Endothelial cell (in vitro differentiated cells): ENCODE results near the gene CTAG2. TPM values are rescaled to one million over a fixed set of nuclear protein-coding genes. Genes with fewer than 3 reads are reported as not detected.
"Not testable (repeated sequence)": the region's sequence is repeated elsewhere in the genome, so short reads cannot be mapped to it uniquely, and the experiment has no call there.

Experiments used
- DNase-seq: peaks from one replicate; pipeline ENCODE4 v3.0.0; 2021; ENCODE audit warnings: low spot score
- H3K27ac Mint-ChIP-seq: one replicate; pipeline ENCODE4 v1.8.0; 2021; ENCODE audit warnings: mixed read lengths, inconsistent platforms; ENCODE audit not compliant: unreplicated experiment
- H3K27me3 Mint-ChIP-seq: one replicate; pipeline ENCODE4 v1.8.0; 2021; ENCODE audit warnings: mild to moderate bottlenecking, moderate library complexity, mixed read lengths, inconsistent platforms; ENCODE audit not compliant: unreplicated experiment
- H3K36me3 Mint-ChIP-seq: one replicate; pipeline ENCODE4 v1.8.0; 2021; ENCODE audit warnings: mild to moderate bottlenecking, low read depth, mixed read lengths, inconsistent platforms; ENCODE audit not compliant: unreplicated experiment
- H3K4me1 Mint-ChIP-seq: one replicate; pipeline ENCODE4 v1.8.0; 2021; ENCODE audit warnings: mild to moderate bottlenecking, mixed read lengths, inconsistent platforms; ENCODE audit not compliant: unreplicated experiment
- H3K4me3 Mint-ChIP-seq: one replicate; pipeline ENCODE4 v1.8.0; 2021; ENCODE audit warnings: mild to moderate bottlenecking, mixed read lengths, inconsistent platforms; ENCODE audit not compliant: unreplicated experiment
- H3K9me3 Mint-ChIP-seq: one replicate; pipeline ENCODE4 v1.8.0; 2021; ENCODE audit warnings: mixed read lengths, inconsistent platforms; ENCODE audit not compliant: unreplicated experiment
- total RNA-seq: library from RNA; stranded (reverse); fragmentation: NEBNext Ultra II Directional; extraction: Animal tissue kit (Norgen Biotek cat#: 25700); gene quantifications from one replicate; pipeline ENCODE4 v1.2.1, GENCODE V29; 2021; ENCODE audit not compliant: unreplicated experiment

CTAG2 gene
- total RNA-seq, 1 donor from 2014 or later: not detected

DNA sequence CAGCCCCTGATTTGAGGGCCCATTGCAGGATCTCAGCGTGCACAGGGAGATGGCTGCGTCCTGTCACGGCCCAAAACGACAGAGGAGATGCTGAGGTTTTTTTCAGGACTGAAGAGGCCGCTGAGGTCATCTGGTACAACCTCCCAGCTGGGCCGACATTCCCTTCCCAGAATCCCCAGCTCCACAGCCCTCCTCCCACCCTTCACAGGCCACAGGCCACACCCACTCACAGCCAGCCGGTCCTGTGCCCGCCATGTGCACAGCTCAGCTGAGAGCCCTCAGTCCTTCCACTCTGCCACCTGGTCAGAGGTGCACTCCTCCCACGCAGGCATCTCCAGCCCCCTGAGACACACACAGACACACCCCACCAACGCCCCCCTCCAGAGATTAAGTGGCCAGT is 11.6 kb downstream of the CTAG2 start:
- not testable (repeated sequence) for H3K4me1 Mint-ChIP-seq, H3K4me3 Mint-ChIP-seq, H3K27ac Mint-ChIP-seq

DNA sequence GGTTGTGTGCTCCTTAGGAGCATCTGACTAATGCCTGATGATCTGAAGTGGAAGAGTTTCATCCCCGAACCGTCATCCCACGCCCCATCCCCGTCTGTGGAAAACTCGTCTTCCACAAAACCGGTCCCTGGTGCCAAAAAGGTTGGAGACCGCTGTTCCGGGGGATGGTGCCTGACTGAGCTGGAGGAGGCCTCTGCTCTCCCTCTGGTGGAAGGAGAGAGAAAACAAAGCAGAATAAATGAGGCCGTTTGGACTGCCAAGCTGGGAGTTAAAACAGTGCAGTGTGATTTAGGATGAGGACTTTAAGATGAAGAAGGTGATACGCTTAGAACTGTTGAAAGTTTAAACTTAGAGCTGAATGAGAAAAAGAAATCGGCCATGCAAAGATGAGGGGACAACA is 19.7 kb downstream of the CTAG2 start:
- not testable (repeated sequence) for DNase-seq, H3K4me1 Mint-ChIP-seq, H3K27ac Mint-ChIP-seq, H3K36me3 Mint-ChIP-seq, H3K9me3 Mint-ChIP-seq, H3K4me3 Mint-ChIP-seq, H3K27me3 Mint-ChIP-seq

More for the DNA sequence above, 11.6 kb downstream of the CTAG2 start:
- not testable (repeated sequence) for H3K9me3 Mint-ChIP-seq, DNase-seq, H3K27me3 Mint-ChIP-seq, H3K36me3 Mint-ChIP-seq

DNA sequence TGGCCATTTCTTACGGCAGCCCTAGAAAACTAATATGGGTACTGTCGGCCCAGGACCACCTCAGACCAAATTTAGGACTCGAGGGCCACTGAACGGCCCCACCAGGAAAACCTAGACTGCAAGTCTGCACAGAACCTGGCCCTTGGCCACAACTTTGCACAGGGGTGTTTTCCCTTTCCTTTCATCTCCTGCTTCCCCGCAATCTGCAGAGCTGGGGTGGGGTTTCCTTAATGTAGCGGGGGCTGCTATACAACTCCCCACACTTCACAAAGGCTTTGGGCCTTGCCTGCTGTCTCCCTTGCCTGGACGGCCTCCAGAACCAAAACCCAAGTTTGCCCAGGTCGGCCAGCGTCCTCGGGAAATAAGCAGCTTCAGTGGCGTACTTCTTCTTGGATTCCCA is 22.4 kb downstream of the CTAG2 start:
- not testable (repeated sequence) for H3K27me3 Mint-ChIP-seq, H3K4me1 Mint-ChIP-seq, DNase-seq, H3K4me3 Mint-ChIP-seq, H3K27ac Mint-ChIP-seq, H3K36me3 Mint-ChIP-seq, H3K9me3 Mint-ChIP-seq

DNA sequence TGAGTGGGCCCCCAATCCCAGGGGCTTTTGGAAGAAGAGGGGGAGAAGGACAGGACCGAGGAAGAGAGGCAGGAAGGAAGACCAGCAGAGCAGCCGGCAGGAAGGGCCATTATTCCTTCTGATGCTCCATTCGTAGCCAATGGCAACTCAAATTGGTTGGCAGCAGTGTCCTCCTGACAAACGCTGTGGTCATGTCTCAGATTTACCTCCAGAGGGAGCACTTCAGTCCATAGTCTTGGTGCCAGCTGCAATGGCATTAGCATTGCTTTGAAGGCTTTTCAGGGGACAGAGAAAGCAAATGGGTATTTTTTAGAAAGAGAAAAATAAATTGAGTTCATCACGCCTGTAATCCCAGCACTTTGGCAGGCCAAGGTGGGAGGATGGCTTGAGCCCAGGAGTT is 24.4 kb downstream of the CTAG2 start:
- not testable (repeated sequence) for H3K4me1 Mint-ChIP-seq, H3K9me3 Mint-ChIP-seq, DNase-seq, H3K36me3 Mint-ChIP-seq, H3K4me3 Mint-ChIP-seq, H3K27me3 Mint-ChIP-seq, H3K27ac Mint-ChIP-seq

DNA sequence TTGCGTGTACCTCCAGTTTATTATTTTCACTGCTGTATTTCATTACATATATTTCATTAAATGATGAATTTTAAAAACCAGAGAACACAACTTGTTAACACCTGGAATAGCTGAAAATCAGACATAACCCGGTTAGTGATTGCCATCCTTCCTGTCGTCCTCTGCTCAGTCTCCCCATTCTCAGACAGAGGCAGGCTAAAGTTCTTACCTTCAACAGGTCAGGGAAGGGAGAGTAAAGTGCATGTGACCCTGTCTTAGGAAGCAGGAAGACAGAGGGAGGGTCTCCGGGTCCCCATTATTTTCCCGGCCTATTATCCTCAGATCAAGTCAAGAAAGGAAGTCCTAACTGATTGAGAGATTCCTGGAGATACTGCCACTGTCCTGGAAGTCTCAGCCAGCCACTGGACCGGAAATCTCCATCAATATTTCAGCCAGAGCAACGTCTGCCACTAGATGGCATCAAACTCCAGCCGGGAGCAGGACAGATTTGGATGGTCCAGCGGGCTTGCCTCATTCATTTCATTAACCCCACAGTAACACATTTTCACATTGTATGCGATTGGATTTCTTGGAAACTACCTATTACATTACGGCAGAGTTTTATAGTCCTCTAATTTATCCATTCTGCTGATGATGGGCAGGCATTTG is 32.5 kb downstream of the CTAG2 start:
- not testable (repeated sequence) for H3K27me3 Mint-ChIP-seq, H3K9me3 Mint-ChIP-seq, H3K4me1 Mint-ChIP-seq, H3K4me3 Mint-ChIP-seq, H3K27ac Mint-ChIP-seq, H3K36me3 Mint-ChIP-seq, DNase-seq

DNA sequence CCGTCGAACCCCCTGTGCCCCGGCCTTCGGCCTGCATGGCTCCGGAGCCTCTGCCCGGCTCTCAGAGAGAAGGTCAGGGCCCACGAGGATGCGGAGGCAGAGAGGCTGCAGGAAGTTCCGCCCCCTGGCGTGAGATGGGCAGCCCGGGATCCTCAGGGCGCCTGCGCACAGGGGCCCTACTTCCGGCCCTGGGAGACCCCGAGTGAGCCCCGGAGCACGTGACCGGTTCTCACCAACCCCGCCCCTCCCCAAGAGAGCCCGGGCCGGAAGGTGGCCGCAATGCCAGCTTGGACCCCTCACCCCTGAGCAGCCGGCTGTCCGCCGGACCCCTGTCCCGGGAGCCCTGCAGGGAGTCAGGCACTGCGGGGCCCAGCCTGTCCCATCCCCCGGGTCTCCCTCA is 34.2 kb downstream of the CTAG2 start, which contains the start of gene CTAG1B:
Gene CTAG1B, minus strand, starts transcription at position 101 of the 400 bp plus-strand sequence. Its CDS starts 64 bp downstream, at position 37.
- H3K36me3 Mint-ChIP-seq, H3K27ac Mint-ChIP-seq, H3K4me3 Mint-ChIP-seq, H3K27me3 Mint-ChIP-seq, H3K9me3 Mint-ChIP-seq, DNase-seq, H3K4me1 Mint-ChIP-seq: not testable (repeated sequence)

DNA sequence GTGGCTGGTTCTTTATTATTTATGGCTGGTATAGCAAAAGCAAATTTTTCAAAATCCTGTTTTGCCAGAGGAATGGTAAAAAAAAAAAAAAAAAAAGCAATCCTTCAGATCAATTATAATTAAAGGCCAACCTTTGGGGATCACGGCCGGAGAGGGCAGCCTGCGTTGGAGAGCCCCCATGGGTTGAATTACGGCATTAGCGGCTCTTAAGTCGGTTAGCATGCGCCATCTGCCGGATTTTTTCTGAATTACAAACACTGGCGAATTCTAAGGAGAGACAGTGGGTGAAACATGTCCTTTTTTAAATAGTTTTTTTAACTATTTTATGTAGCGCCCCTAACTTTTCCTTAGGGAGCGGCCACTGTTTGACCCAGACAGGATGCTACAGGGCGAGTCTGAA is 39.8 kb downstream of the CTAG2 start:
- H3K4me3 Mint-ChIP-seq, H3K27me3 Mint-ChIP-seq, H3K4me1 Mint-ChIP-seq, H3K27ac Mint-ChIP-seq, H3K9me3 Mint-ChIP-seq, DNase-seq, H3K36me3 Mint-ChIP-seq: not testable (repeated sequence)

DNA sequence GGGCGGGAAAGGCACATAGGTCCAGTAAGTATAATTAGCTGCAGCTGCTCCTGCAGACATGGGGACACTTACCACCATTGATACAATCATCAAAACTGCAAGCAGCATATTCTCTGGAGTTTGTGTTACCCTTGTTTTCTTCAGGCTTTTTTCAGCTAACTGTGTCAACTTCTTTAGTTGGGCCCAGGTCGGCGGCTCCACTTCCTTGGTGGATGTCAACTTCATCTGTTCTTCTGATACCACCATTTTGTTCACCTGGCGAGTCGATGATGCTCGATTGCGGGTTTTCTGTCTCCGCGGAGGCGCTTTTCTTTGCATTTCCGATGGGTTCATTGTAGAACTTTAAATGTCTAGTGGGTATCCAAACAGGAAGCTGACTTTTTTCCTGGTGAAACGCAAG is 42.2 kb downstream of the CTAG2 start:
- DNase-seq, H3K36me3 Mint-ChIP-seq, H3K4me3 Mint-ChIP-seq, H3K4me1 Mint-ChIP-seq, H3K27ac Mint-ChIP-seq, H3K27me3 Mint-ChIP-seq, H3K9me3 Mint-ChIP-seq: not testable (repeated sequence)

DNA sequence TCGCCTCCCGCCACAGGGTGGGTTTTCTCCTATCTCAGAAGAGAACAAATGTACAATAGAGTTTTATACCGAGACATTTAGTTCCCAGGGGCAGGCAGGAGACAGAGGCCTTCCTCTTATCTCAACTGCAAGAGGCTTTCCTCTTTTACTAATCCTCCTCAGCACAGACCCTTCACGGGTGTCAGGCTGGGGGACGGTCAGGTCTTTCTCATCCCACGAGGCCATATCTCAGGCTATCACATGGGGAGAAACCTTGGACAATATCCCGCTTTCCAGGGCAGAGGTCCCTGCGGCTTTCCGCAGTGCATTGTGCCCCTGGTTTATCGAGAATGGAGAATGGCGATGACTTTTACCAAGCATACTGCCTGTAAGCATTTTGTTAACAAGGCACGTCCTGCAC is 44.6 kb downstream of the CTAG2 start:
- H3K27me3 Mint-ChIP-seq, H3K4me3 Mint-ChIP-seq, H3K4me1 Mint-ChIP-seq, H3K9me3 Mint-ChIP-seq, H3K36me3 Mint-ChIP-seq, H3K27ac Mint-ChIP-seq, DNase-seq: not testable (repeated sequence)

DNA sequence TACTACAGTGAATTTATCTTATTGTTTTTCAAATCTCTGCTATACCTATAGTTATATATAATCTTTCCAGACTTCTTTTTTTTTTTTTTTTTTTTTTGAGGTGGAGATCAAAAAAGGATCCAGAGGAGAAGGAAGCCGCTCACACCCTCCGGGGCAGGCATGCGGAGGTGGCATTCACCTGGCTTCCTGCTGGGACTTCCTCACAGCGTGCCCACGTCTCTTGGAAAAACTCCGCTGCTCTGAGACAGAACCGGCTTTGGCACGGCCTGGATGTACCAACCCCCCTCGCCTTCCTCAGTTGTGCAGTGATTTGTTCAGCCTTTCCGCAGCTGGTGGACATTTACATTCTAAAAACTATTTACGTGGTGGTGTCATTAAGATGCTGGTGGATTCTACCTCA is 45.4 kb downstream of the CTAG2 start:
- H3K4me1 Mint-ChIP-seq, H3K36me3 Mint-ChIP-seq, H3K27me3 Mint-ChIP-seq, H3K27ac Mint-ChIP-seq, H3K9me3 Mint-ChIP-seq, H3K4me3 Mint-ChIP-seq, DNase-seq: not testable (repeated sequence)
